ENCODE measurements around the gene RAVER2. TPM values are rescaled to one million over a fixed set of nuclear protein-coding genes. Genes with fewer than 3 reads are reported as not detected.

Gene RAVER2
- total and polyA plus RNA-seq, 2 experiments from 2014 or later = 14.1 to 28.6 TPM

DNA sequence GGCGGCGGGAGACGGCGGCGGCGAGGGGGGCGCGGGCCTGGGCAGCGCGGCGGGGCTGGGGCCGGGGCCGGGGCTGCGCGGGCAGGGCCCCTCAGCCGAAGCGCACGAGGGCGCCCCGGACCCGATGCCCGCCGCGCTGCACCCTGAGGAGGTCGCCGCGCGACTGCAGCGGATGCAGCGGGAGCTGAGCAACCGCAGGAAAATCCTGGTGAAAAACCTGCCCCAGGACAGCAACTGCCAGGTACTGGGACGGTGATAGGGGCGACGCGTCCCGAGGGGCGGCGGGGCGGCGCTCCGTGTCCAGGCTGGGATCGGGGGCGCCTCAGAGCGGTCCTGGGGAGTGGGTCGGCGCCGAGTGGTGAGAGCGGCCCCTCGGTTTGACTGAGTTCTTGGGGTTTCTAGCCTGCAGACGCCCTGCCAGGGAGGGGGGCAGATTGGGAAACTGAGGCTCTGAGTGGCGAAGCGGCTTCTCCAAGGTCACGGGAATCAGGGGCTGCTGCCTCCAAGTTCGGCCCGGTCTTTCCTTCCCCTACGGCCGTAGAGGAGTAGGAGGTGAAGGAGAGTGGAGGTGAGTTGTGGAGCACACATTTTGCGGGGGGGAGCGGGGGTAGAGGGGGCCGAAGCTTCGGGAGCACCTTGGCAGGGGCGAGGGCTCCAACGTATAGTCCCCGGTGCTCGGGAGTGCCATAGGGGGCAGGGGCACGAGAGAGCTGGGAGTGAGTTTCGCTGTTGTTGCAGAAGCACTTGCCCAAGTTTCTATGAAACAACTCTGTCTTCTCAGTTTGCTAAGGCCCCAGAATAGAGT lies 508 bp downstream of the RAVER2 start:
- DNase-seq (ENCODE audit: low spot score) = peak; percentile 58
- no peak for TF ChIP-seq EZH2 (IDR thresholded peaks at IDR 0.05; ENCODE audit: borderline replicate concordance)
- no peak for TF ChIP-seq CTCF (IDR thresholded peaks at IDR 0.05; ENCODE audit: poor library complexity)
- TF ChIP-seq EZH2phosphoT487 (IDR thresholded peaks at IDR 0.05; ENCODE audit: low read depth, severe bottlenecking, unreplicated experiment) = no peak
- Histone ChIP-seq H3K79me2 (peaks cover 45% of the 10 kb centered on the region), H3K27me3 (no peaks in the 10 kb centered on the region), H3K27ac (peak overlapping the region; percentile 88), H3K9me2 (replicated peaks; ENCODE audit: insufficient read depth) (no peaks in the 10 kb centered on the region), H3K9me3 (ENCODE audit: low read depth) (no peaks in the 10 kb centered on the region), H2AFZ (peak overlapping the region; percentile 93), H4K20me1 (ENCODE audit: insufficient read depth, poor library complexity, severe bottlenecking) (peaks cover 10% of the 10 kb centered on the region), H3K4me1 (ENCODE audit: insufficient read depth) (peaks cover 23% of the 10 kb centered on the region), H3K4me3 (peak overlapping the region; percentile 93), H3K36me3 (replicated peaks; ENCODE audit: insufficient read depth, low read depth) (no peaks in the 10 kb centered on the region), H3K4me2 (peak overlapping the region; percentile 88)
- 2% methylated on average over 30 of the region's 67 CpGs for WGBS (ENCODE audit: low lambda C conversion rate, missing lambda C conversion rate)

DNA sequence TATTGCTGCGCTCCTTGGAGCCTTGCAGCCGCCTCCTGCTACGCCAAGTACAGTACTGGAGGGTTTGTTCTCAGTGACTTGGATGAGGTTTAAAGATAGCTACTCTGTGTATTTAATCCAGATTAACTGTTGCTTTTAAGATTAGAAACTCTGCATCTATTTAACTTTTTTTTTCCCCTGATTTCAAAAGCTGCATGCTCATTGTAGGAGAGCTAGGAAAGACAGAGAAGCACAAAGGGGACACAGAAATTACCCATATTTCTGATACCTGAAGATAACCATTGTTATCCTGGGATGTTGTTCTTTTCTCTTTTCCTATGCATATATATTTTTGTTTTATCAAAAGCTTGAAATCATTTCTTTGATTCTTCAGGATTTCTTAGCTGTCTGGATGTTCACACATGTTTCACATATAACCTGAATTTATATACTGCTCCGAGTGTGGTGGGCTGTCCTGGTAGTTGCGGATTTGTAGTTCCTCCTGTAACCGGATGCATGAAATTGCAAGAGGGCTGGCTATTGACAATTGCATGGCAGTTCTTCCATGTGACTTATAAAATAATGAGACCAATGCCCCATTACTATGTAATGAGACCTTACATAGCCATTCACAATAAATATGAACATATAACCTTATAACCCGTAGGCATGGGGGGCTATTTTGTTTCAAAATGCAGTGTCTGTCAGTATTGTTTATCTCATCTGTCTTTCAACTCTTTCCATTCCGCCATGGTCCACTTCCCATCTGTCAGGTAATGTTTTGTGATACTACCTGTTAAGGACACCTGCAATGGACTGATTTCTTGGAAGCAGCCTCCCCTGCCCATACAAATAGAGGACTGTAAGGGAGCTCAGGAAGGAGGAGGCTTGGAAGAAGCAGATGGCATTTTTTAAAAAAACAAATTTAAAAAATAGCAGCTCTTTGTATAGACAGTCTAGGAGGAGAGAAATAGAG lies 1.4 kb downstream of the RAVER2 start:
- DNase-seq (ENCODE audit: low spot score) = no peak
- H3K79me2 ChIP-seq = peaks cover 54% of the 10 kb centered on the region
- 28% methylated on average over 8 of the region's 8 CpGs for WGBS (ENCODE audit: low lambda C conversion rate, missing lambda C conversion rate)

GRCh38 chr1:64748222-64748621 lies 3.3 kb downstream of the RAVER2 start:
- no peak overlapping the region for H2AFZ ChIP-seq
- WGBS (ENCODE audit: low lambda C conversion rate, missing lambda C conversion rate) = 71% methylated on average over 3 of the region's 3 CpGs
- peaks cover 10% of the 10 kb centered on the region for H4K20me1 ChIP-seq (ENCODE audit: insufficient read depth, poor library complexity, severe bottlenecking)
- H3K27ac ChIP-seq = no peak overlapping the region
- TF ChIP-seq EZH2phosphoT487 (IDR thresholded peaks at IDR 0.05; ENCODE audit: low read depth, severe bottlenecking, unreplicated experiment) (no peak), EZH2 (IDR thresholded peaks at IDR 0.05; ENCODE audit: borderline replicate concordance) (no peak), CTCF (IDR thresholded peaks at IDR 0.05; ENCODE audit: poor library complexity) (no peak)
- H3K9me2 ChIP-seq (replicated peaks; ENCODE audit: insufficient read depth) = no peaks in the 10 kb centered on the region
- peaks cover 23% of the 10 kb centered on the region for H3K4me1 ChIP-seq (ENCODE audit: insufficient read depth)
- peaks cover 73% of the 10 kb centered on the region for H3K79me2 ChIP-seq
- H3K9me3 ChIP-seq (ENCODE audit: low read depth) = no peaks in the 10 kb centered on the region
- no peaks in the 10 kb centered on the region for H3K36me3 ChIP-seq (replicated peaks; ENCODE audit: insufficient read depth, low read depth)
- H3K4me3 ChIP-seq = no peak overlapping the region
- peak overlapping the region; percentile 48 for H3K4me2 ChIP-seq
- no peaks in the 10 kb centered on the region for H3K27me3 ChIP-seq
- no peak for DNase-seq (ENCODE audit: low spot score)

More for the DNA sequence above, 1.4 kb downstream of the RAVER2 start:
- Histone ChIP-seq H3K4me3 (peak overlapping the region; percentile 93), H3K36me3 (replicated peaks; ENCODE audit: insufficient read depth, low read depth) (no peaks in the 10 kb centered on the region), H3K9me3 (ENCODE audit: low read depth) (no peaks in the 10 kb centered on the region), H3K27ac (peak overlapping the region; percentile 88), H3K4me1 (ENCODE audit: insufficient read depth) (peaks cover 23% of the 10 kb centered on the region), H2AFZ (no peak overlapping the region), H3K9me2 (replicated peaks; ENCODE audit: insufficient read depth) (no peaks in the 10 kb centered on the region), H3K27me3 (no peaks in the 10 kb centered on the region), H3K4me2 (peak overlapping the region; percentile 88), H4K20me1 (ENCODE audit: insufficient read depth, poor library complexity, severe bottlenecking) (peaks cover 10% of the 10 kb centered on the region)
- TF ChIP-seq EZH2phosphoT487 (IDR thresholded peaks at IDR 0.05; ENCODE audit: low read depth, severe bottlenecking, unreplicated experiment) (no peak), EZH2 (IDR thresholded peaks at IDR 0.05; ENCODE audit: borderline replicate concordance) (no peak), CTCF (IDR thresholded peaks at IDR 0.05; ENCODE audit: poor library complexity) (no peak)
